HEK293 (cell line): Measurements from ENCODE around the gene POGLUT2.

Experiments used
- GLI4 ChIP-seq: fragments of 450-650 bp; formaldehyde crosslinking; IDR thresholded peaks from 2 replicates; pipeline ENCODE4 v1.5.1; 2016; ENCODE audit warnings: missing biosample characterization, missing genetic modification characterization
- ZNF76 ChIP-seq: fragments of 450-650 bp; formaldehyde crosslinking; IDR thresholded peaks from 2 replicates; pipeline ENCODE4; 2016; ENCODE audit warnings: low read depth, missing biosample characterization, missing genetic modification characterization, borderline replicate concordance
- ZNF776 ChIP-seq: fragments of 450-650 bp; formaldehyde crosslinking; IDR thresholded peaks from 2 replicates; pipeline ENCODE4 v1.5.0; 2017; ENCODE audit warnings: missing biosample characterization, missing genetic modification characterization, borderline replicate concordance
- ZSCAN30 ChIP-seq: fragments of 450-650 bp; IDR thresholded peaks from 2 replicates; pipeline ENCODE4 v1.5.1; 2018; ENCODE audit warnings: missing biosample characterization, mild to moderate bottlenecking, missing genetic modification characterization, moderate library complexity
- TF ChIP-seq, protein P1 (sequence below): fragments of 450-650 bp; formaldehyde crosslinking; IDR thresholded peaks from 2 replicates; pipeline ENCODE4 v1.5.1; 2016; ENCODE audit warnings: missing biosample characterization, missing genetic modification characterization
- TF ChIP-seq, protein P2 (sequence below): fragments of 450-650 bp; formaldehyde crosslinking; IDR thresholded peaks from 2 replicates; pipeline ENCODE4 v1.5.1; 2016; ENCODE audit warnings: missing biosample characterization, missing genetic modification characterization
- TF ChIP-seq, protein P3 (sequence below): sonication (generic); formaldehyde crosslinking; IDR thresholded peaks from 2 replicates; pipeline ENCODE4 v1.8.1; 2022; ENCODE audit warnings: mild to moderate bottlenecking, moderate library complexity, missing genetic modification reagents
- TF ChIP-seq, protein P4 (sequence below): fragments of 450-650 bp; formaldehyde crosslinking; IDR thresholded peaks from 2 replicates; pipeline ENCODE4 v1.5.1; 2017; ENCODE audit warnings: missing biosample characterization, missing genetic modification characterization
- TF ChIP-seq, protein P5 (sequence below): fragments of 450-650 bp; formaldehyde crosslinking; IDR thresholded peaks from 2 replicates; pipeline ENCODE4 v1.5.1; 2016; ENCODE audit warnings: missing biosample characterization, missing genetic modification characterization

DNA sequence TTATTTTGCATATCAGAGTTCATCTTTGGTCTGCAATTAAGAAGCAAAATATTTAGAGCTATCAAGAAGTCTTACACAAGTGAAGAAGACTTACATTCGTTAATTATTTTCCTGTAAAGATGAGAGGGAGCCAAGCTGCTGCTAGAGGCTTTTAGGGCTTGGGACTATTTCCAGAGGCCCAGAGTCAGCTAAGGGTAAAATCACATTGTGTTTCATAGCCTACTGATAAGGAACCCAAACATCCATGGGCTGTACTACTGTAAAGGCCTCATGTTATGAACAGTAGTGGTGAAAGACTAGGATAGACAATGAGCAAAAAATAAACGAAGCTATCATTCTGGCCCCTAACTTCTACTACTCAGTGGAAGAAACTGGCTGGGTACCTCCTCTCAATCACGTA is 14.3 kb downstream of the POGLUT2 start:
- TF ChIP-seq, protein P1, sequence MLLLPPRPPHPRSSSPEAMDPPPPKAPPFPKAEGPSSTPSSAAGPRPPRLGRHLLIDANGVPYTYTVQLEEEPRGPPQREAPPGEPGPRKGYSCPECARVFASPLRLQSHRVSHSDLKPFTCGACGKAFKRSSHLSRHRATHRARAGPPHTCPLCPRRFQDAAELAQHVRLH = no peak
- TF ChIP-seq GLI4 (tag by site-specific recombination) (no peak), ZSCAN30 (tag by site-specific recombination) (no peak), ZNF76 (no peak), ZNF776 (tag by site-specific recombination) (no peak)
- TF ChIP-seq, protein P2, sequence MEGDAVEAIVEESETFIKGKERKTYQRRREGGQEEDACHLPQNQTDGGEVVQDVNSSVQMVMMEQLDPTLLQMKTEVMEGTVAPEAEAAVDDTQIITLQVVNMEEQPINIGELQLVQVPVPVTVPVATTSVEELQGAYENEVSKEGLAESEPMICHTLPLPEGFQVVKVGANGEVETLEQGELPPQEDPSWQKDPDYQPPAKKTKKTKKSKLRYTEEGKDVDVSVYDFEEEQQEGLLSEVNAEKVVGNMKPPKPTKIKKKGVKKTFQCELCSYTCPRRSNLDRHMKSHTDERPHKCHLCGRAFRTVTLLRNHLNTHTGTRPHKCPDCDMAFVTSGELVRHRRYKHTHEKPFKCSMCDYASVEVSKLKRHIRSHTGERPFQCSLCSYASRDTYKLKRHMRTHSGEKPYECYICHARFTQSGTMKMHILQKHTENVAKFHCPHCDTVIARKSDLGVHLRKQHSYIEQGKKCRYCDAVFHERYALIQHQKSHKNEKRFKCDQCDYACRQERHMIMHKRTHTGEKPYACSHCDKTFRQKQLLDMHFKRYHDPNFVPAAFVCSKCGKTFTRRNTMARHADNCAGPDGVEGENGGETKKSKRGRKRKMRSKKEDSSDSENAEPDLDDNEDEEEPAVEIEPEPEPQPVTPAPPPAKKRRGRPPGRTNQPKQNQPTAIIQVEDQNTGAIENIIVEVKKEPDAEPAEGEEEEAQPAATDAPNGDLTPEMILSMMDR (tag by site-specific recombination) = no peak
- TF ChIP-seq, protein P3, sequence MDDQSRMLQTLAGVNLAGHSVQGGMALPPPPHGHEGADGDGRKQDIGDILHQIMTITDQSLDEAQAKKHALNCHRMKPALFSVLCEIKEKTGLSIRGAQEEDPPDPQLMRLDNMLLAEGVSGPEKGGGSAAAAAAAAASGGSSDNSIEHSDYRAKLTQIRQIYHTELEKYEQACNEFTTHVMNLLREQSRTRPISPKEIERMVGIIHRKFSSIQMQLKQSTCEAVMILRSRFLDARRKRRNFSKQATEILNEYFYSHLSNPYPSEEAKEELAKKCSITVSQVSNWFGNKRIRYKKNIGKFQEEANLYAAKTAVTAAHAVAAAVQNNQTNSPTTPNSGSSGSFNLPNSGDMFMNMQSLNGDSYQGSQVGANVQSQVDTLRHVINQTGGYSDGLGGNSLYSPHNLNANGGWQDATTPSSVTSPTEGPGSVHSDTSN (CRISPR knock-in tag) = no peak
- TF ChIP-seq, protein P4, sequence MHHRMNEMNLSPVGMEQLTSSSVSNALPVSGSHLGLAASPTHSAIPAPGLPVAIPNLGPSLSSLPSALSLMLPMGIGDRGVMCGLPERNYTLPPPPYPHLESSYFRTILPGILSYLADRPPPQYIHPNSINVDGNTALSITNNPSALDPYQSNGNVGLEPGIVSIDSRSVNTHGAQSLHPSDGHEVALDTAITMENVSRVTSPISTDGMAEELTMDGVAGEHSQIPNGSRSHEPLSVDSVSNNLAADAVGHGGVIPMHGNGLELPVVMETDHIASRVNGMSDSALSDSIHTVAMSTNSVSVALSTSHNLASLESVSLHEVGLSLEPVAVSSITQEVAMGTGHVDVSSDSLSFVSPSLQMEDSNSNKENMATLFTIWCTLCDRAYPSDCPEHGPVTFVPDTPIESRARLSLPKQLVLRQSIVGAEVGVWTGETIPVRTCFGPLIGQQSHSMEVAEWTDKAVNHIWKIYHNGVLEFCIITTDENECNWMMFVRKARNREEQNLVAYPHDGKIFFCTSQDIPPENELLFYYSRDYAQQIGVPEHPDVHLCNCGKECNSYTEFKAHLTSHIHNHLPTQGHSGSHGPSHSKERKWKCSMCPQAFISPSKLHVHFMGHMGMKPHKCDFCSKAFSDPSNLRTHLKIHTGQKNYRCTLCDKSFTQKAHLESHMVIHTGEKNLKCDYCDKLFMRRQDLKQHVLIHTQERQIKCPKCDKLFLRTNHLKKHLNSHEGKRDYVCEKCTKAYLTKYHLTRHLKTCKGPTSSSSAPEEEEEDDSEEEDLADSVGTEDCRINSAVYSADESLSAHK (tag by site-specific recombination) = no peak
- TF ChIP-seq, protein P5, sequence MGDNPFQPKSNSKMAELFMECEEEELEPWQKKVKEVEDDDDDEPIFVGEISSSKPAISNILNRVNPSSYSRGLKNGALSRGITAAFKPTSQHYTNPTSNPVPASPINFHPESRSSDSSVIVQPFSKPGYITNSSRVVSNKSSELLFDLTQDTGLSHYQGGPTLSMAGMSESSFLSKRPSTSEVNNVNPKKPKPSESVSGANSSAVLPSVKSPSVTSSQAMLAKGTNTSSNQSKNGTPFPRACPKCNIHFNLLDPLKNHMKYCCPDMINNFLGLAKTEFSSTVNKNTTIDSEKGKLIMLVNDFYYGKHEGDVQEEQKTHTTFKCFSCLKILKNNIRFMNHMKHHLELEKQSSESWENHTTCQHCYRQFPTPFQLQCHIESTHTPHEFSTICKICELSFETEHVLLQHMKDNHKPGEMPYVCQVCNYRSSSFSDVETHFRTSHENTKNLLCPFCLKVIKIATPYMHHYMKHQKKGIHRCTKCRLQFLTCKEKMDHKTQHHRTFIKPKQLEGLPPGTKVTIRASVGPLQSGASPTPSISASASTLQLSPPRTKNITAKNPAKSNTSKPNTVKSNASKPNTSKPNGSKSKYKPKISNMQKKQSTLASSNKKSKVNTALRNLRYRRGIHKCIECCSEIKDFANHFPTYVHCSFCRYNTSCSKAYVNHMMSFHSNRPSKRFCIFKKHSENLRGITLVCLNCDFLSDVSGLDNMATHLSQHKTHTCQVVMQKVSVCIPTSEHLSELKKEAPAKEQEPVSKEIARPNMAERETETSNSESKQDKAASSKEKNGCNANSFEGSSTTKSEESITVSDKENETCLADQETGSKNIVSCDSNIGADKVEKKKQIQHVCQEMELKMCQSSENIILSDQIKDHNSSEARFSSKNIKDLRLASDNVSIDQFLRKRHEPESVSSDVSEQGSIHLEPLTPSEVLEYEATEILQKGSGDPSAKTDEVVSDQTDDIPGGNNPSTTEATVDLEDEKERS (tag by site-specific recombination) = no peak
